Measurements from ENCODE around the gene RNF157.
"Not testable (repeated sequence)": the region's sequence is repeated elsewhere in the genome, so short reads cannot be mapped to it uniquely, and the experiment has no call there.

RNF157 gene

DNA sequence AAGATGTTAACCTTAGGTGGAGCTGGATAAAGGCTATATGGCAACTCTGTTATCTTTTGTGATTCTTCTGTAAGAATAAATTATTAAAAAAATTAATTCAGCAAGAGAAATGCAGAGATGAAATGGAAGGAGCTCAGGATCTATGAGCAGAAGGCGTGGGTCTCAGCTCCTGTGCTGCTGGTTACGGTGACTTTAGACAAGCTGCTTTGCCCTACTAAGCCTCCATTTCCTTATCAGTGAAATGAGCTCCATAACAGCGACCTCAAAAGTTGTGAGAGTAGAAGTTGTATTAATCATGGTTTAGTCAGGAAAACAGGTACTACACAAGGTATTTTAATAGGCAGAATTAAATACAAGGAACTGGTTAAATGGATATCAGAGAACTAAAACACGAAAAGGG, 51.0 kb downstream of the RNF157 start:
- no peak for DNase-seq (ENCODE audit: low read depth)

DNA sequence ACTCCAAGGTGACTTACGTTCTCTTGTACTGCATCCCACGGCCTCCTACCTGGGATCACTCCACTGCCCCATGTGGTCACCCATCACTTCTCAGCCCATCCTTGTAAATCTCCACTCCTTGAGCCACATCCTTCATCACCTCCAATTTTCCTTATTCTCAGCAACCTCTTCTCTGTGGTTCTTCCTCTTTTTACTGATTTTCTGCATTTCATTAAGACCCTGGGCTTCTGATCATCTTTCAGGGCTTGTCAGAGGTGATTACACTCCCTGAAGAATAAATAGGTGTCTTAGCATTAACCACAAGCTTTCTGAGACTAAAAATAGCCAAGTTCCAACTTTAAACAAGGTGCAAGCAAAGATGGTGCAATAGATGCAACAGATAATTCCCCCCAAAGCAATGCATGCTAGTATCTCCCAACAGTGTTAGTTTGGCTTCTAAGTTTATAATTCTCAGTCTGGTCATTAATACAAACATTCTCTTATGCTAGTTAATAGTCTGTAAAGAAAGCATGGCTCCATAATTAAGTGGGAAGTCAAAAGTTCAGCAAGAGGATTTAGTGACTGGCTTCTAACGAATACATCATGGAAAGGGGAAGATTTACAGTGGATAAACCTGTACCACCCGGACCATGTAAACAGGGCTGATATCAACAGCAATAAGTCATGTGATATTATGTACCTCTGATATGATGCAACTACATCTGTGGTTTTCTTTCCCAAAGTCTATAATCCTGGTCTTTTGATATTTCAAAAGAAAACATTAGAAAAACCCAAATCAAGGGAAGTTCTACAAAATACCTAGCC, 51.9 kb downstream of the RNF157 start:
- DNase-seq (ENCODE audit: low read depth), result no peak

DNA sequence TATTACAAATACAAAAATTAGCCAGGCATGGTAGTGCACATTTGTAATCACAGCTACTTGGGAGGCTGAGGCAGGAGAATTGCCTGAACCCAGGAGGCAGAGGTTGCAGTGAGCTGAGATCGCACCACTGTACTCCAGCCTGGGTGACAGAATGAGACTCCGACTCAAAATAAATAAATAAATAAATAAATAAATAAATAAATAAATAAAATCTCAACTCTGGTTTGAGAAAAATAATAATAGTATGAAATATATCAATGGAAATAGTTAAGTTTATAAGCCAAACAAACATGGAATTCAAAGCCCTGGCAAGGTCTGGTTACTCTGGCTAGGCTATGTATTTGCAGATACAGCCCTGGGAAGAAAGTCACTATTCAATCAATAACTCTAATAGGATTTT, 53.5 kb downstream of the RNF157 start:
- DNase-seq (ENCODE audit: low read depth), result not testable (repeated sequence)

DNA sequence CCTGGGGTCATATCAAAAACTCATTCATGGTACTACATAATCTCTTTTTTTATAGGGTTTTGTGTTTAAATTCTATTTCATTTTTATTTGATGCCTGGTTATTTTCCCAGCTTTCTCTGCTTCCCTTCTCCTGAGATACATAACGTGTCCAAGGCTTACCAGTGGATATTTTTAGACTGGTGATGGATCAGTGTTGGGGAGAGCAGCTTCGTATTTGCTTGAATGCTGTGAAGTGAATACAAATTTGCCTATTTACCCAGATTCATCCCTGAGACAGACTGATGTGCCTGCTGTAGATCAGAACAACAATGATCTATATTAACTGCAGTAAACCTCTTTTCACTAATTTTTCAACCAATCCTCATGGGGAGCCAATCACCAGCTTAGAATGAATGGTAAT, 56.0 kb downstream of the RNF157 start:
- no peak for DNase-seq (ENCODE audit: low read depth)

DNA sequence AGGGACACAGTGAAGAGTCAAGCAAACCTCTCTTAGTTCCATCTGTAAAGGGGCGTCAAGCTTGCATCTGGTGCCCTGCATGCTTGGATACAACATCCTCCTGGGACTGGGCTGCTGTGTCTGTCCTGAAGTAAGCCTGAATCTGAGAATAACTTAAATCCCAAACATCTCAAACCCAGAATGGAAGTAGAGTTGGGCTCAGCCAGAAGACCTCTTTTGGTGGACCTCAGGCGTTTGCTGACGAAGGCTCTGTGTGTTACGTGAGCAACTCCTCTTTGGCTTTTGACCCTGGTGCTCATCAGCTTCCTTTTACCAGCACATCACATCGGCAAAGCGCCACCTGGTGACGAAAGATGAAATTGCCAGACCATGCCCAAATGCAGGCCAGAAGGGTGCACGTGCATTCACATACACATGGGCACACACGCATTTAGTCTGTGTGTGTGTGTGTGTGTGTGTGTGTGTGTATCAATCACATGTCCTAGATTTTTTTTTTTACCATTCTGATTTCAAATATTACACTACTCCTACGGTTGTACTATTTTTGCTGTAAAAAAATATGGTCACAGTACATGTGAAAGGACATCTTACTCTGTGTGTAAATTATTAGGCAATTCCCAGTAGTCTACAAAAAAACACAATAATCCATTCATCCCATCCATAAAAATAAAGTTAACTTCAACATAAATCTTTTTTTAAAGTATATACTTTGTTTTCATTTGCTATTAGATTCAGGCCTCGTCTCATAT, 58.1 kb downstream of the RNF157 start:
- peak; percentile 80 for DNase-seq (ENCODE audit: low read depth)

DNA sequence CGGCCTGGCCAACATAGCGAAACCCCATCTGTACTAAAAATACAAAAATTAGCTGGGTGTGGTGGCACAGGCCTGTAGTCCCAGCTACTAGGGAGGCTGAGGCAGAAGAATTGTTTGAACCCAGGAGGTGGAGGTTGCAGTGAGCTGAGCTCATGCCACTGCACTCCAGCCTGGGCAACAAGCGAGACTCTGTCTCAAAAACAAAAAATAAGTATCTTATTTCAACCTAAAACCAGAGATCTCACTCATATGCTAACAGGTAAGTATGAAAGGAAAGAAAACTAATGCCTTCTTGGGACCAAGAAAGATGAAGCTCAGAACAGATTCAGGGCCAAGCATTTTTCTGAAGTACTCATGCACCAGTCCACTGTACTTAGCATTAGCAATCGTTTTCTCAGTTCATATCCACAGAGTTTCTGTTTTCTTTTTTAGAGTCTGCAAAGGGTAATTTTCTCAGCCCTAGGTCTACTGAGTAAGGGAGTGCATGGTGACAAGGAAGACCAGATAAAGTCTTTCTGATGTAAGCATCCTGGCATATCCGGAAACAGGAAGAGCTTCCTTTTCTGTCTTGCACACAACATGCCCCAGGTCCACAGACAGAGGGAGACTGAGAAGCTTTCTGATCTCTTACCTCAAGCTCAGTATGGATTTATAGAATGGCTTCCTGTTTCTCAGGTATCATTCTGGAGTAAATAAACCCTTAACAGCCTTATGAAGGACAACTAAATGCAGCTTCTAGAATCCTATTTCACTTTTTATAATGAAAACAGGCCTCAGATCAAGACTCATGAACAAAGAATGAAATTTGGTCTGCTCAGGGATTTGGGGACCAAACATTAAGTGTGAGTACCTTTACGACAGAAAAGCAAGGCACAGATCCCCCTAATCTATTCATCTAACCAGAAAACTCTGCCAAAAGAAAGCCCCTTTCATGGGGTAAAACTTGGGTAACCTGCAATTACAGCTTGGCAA, 60.5 kb downstream of the RNF157 start:
- no peak for DNase-seq (ENCODE audit: low read depth)

DNA sequence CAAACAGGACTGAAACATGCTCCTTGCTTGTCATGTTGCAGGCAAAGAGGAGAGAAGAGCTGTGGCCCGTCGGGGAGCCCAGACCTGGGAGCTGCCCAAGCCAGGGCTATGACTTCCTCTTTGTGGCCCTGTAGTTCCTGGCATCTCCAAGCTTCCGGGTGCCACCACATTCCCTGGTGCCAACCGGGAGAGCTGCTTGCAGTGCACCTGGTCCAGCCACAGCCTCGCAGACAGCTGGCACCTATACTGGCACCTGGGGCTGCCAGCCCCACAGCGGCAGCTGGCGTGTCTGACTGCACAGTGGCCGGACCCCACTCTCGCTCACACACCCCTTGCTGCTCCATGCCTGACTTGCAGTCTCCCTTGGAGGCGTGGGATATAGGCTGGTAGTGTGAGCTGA, 62.2 kb downstream of the RNF157 start:
- DNase-seq (ENCODE audit: low read depth), result no peak

DNA sequence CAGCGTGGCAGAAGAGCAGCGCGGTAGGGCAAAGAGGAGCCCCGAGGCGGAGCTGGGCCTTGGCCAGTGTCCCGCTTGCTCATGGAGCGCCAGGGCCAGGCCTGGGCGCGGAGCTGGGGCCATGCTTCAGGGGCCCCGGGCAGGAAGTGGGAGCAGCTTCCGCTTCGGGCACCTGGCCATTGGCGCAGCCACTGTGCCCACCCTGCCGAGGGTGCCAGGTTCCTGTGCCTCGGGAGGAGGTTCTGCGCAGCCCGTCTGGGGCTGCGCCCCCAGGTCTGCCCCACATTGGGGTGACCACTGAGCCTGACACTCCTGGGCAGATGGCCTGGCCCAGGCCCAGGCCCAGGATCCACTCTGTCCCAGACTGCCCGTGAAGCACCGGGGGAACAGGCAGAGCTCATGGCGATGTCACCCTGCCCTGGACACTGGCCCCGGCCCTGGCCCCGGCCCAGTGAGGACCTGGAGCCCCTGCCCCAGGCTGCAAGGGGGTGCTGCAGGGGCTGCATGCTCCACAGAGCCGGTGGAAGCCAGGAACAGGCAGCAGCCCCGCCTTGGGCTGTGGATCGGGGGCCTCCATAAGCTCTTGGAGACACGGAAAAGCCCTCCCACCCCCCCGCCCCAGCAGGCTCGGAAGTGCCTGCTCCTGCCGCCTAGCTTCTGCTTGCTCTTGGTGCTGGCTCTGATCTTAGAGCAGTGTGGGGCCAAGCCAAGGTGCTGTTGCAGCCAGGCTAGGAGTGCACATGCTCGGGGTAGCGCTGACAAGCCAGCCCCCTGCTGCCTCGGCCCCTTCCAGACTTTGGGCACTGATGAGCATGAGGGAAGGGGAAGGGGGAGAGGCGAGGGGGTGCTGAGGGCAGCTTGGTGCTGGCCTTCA, 63.4 kb downstream of the RNF157 start:
- no peak for DNase-seq (ENCODE audit: low read depth)

DNA sequence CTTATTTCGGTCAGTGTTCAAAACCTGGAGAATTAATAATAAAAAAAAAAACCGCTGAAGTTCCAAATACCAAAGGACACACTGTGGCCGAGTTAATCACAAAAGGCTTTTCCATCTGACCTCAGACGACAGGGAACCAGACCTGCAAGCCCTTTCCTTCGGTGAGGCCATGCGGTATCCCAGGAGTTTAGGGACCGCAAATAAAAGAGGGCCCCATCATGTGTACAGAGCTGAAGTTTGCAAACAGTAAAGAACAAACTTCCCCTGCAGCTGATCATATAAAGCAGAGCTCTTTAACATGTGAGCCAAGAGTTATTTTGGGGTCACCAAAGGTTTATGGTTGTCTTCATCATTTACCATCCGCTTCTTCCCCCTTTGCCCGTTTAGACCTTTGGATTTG, 66.3 kb downstream of the RNF157 start:
- DNase-seq (ENCODE audit: low read depth), result no peak

DNA sequence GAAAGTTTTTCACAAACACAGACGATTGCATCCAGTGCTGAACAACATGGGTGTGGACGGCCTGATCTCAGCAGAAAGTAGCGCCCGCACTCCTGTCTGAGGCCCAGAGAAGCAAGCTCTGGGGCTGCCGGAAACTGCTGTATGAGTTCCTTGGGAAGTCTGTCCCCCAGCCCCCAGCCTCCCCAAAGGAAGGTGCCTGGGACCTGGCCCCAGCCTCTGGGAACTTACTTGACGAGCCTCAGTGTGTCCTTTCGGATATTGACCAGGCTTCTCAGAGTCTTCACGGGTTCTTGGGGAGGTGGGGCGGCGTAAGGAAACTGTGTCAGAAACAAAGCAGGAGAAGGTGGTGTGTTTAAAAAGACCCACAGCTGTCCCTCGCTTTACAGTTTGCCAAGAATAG, 66.8 kb downstream of the RNF157 start:
- no peak for DNase-seq (ENCODE audit: low read depth)

DNA sequence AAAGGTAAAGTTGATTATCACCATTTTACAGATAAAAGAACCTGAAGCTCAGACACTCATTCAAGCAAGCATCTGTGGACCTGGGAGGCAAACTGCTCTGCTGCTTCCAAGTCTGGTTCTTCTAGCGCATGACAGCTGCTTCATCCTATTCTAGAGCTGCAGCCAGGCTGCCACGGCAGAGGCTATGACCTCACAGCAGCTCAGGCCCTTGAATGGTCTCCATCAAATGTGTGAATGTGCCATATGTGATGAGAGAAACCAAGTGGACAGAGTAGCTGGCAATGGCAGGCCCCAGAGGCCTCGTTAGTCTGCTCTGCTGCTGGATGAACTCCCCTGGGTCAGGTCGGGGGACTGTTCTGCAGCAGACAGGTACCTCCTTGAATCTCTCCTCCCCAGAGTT, 68.6 kb downstream of the RNF157 start:
- no peak for DNase-seq (ENCODE audit: low read depth)

DNA sequence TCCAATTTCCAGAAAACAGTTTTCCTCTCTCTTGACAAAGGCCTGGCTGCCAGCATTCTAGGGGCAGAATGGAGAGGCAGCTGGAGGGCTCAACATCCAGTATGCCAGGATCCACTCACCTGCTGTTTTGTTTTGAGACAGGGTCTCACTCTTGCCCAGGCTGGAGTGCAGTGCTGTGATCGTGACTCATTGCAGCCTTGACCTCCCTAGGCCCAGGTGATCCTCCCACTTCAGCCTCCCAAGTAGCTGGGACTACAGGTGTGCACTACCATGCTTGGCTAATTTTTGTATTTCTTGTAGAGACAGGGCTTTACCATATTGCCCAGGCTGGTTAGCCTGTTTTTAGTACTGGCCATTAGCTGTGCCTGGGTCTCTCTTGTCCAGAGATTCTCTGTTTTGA, 70.2 kb downstream of the RNF157 start:
- DNase-seq (ENCODE audit: low read depth), result no peak

DNA sequence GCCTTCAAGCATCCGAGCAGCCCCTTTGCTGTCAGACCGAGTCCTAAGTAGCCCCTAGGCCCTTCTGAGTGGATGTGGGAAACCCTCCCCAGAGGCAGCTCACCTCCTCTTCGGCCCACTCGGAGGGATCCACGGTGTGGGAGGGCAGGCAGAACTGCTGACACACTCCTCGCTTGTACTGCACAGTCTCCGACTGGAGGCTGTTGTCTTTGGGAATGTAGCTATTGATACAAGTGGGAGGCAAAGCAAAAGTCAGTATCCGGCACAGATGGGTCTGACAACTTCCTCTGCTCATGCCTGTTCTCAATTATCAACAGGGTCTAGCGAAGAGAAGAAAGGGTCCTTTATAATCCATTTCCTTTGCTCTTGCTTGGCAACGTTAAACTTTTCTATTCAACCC, 73.4 kb downstream of the RNF157 start:
- DNase-seq (ENCODE audit: low read depth), result no peak

DNA sequence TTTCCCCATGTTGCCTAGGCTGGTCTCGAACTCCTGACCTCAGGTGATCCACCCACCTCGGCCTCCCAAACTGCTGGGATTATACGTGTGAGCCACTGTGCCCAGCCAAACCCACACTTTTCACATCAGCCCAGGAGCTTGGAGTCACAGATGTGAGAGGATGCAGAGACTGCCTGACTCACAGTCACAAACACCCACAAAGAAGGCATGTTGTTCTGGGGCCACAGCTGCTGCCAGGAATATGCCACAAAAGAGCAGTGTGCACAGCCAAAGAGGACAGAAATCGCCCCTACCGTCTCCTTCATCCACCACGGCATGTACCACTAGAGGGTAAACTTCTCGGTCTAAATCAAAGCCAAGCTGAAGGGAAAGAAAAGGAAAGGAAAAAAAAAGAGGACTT, 74.1 kb downstream of the RNF157 start:
- DNase-seq (ENCODE audit: low read depth), result no peak

DNA sequence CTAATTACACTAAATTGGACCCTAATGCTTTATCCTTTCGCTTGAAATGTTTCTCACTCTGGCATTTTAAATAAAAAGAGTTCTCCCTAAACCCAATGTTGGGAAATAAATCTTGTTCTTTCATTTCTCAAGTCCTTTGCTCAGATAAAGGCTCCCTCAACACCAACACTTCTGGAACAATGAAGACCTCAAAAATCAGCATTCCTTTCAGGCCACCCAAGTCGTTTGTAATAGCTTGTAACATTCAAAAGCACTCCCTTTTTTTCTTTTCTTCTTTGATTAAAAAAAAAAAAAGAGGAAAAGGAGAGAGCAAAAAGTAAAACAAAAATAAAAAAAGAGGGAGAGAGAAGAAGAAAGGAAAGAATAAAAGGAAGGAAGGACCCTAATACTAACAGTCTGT, 76.0 kb downstream of the RNF157 start:
- no peak for DNase-seq (ENCODE audit: low read depth)

DNA sequence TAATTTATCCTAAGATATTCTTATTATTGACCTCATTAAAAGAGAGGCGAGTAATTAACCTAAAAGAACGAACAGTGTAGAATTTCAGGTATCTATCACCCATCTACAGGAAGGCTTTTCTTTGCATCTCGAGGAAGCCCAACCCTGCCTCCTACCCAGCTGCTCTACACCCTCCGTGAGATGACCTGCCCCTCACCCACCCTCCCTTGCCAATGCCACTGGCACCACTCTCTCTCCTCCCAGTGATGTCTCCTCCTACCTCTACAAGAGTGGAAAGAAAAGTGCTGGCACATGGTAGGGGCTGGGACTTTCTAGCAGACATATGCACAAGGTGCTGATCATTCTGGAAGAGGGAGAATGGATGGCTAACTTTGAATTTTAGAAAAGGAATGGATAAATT, 76.4 kb downstream of the RNF157 start:
- DNase-seq (ENCODE audit: low read depth), result no peak

DNA sequence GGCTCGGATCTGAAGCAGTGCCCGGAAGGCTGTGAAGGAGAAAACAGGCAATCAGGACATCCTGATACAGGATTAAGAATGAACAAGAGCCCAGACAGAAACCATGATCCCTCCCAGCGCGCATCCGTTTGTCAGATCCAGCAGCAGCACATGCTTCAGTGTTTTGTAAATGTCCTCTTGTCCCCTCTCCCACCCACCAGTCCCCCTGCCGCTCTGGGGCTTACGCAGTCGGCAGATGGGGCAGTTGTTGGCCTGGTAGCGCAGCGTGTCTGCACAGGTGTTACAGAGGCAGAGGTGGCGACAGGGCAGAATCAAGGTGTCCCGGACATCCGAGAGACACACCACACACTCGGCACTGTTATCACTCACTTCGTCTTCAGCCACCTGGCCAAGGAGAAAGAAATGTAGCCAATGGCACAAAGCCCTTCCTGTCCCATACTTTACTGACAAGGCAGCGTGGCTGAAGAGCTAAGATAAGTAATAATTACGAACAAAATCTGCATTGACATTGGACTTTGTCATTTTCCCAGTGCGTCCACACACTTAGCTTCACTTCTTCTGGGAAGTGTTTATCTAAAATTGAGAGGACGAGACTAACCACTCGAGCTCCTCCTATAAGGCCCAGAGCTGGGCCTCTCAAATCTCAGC, 78.5 kb downstream of the RNF157 start:
- no peak for DNase-seq (ENCODE audit: low read depth)

DNA sequence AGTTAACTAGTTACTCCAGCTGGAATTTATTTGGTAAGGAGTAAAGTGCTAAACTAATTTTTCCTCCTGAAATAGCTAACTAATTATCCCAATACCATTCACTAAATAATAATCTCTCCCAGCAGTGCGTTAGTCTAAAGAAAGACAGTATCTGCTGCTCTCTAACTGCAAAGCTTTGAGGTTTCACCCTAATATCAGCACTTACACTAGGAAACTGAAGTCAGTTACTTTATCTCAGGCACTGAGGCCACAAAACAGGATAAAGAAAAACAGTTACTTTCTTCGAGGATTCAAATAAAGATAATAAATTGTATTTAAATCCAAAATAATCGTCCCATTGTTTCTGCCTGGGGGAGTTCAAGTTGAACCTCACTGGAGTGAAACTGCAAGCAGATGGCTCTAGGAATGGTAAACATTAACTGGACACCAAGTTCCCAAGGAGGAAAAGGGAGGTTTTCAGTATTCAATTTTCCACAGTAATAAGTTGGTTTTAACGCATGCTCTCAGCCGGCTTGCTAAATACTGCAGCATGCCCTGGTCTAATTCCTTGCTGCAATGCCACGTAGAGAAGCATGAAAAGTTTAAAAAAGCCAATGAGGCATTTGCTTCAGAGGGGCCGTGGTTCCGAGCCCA, 79.3 kb downstream of the RNF157 start:
- no peak for DNase-seq (ENCODE audit: low read depth)

DNA sequence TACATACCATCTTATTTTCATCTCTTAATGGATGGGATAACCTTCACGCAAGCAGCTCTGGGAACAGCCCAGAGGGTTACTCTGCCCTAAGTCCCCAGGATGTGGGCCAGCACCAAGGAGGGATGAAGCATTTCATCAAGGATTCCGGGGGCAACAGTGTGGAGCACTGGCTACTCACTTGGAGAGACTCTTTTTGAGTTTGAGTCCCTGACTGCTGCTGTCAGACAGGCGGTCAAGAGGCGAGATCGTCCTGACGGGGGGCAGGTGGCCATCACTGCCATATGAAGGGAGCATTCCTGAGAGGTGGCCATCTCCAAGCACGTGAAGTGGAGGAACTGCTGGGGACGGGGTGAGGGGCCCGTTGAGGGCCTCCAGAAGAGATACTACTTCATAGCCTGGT, 81.1 kb downstream of the RNF157 start:
- no peak for DNase-seq (ENCODE audit: low read depth)

DNA sequence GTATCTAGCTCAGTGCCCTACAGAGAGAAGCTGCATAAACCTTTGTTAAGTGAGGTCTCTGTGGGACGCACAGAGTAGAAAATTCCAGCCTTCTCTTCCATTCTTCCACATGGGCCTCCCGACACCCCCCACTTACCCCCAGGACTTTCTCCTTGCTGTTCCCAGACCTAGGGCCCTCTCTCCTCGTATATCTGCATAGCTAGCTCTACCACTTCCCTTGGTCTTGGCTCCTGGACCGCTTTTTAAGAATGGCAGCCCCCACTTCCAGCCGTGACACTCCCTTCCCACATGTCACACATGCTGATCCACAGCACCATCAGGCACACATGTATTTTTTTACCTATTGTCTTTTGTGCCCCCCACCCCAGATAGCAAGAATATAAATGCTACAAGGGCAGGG, 82.5 kb downstream of the RNF157 start:
- DNase-seq (ENCODE audit: low read depth), result no peak

DNA sequence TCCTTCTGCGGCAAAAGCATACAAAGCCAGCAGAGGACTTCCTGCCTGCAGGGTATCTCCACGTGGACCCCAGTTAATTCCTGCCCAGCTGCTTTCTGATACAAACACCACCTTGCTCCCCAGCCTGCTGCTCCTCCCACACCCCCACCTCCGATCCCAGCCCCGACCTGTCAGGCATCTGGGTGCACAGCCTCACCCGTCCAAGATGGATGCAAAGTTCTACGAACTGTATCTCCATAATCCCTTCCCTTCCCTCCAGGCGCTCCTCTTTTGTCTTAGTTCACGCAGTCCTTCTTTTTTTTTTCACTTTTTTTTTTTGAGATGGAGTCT, 83.7 kb downstream of the RNF157 start:
- DNase-seq (ENCODE audit: low read depth), result no peak
